Spleen (tissue), 11 donors: ENCODE measurements around the gene DAO. TPM values are rescaled to one million over a fixed set of nuclear protein-coding genes. Genes with fewer than 3 reads are reported as not detected.

Experiments
- DNase-seq: peaks from one replicate; pipeline ENCODE4 v3.0.0-alpha.2; 2020
- H3K27ac ChIP-seq, 8 donors: fragments of 200-600 bp; sonication (generic) in 7 of 8; 1 replicate in 4 of 8; 2 replicates in 4 of 8; pipeline versions ENCODE4 v1.5.0 to v1.8.0; 2016 to 2021; ENCODE audit warnings: inconsistent platforms in 4 of 8, mild to moderate bottlenecking in 4 of 8, moderate library complexity in 1 of 8
- H3K27me3 ChIP-seq, 7 donors: fragments of 200-600 bp; sonication (generic) in 6 of 7; replicated peaks in 1 of 7; 1 replicate in 4 of 7; 2 replicates in 3 of 7; pipeline versions ENCODE4 v1.5.0 to v1.8.0; 2016 to 2021; ENCODE audit warnings: inconsistent platforms in 3 of 7, mild to moderate bottlenecking in 1 of 7
- H3K36me3 ChIP-seq, 6 donors: fragments of 200-600 bp; sonication (generic) in 5 of 6; 1 replicate in 4 of 6; 2 replicates in 2 of 6; pipeline versions ENCODE4 v1.5.0 to v1.8.0; 2016 to 2021; ENCODE audit warnings: inconsistent platforms in 2 of 6
- H3K4me1 ChIP-seq, 6 donors: fragments of 200-600 bp; sonication (generic) in 5 of 6; 1 replicate in 3 of 6; 2 replicates in 3 of 6; pipeline versions ENCODE4 v1.5.0 to v1.8.0; 2016 to 2021; ENCODE audit warnings: inconsistent platforms in 3 of 6
- H3K4me3 ChIP-seq, 8 donors: fragments of 200-600 bp; sonication (generic) in 7 of 8; 1 replicate in 4 of 8; 2 replicates in 4 of 8; pipeline versions ENCODE4 v1.5.0 to v1.8.0; 2016 to 2021; ENCODE audit warnings: inconsistent platforms in 4 of 8, mild to moderate bottlenecking in 4 of 8, moderate library complexity in 2 of 8
- H3K9me3 ChIP-seq, 8 donors: fragments of 200-600 bp; sonication (generic) in 7 of 8; 1 replicate in 4 of 8; 2 replicates in 4 of 8; pipeline versions ENCODE4 v1.5.0 to v1.8.0; 2016 to 2021; ENCODE audit warnings: inconsistent platforms in 4 of 8
- POLR2A ChIP-seq, 3 donors: fragments of 450-650 bp; IDR thresholded peaks; one replicate each; pipeline ENCODE4 v1.5.1; 2017; ENCODE audit warnings: antibody characterized with exemption in 3 of 3, mild to moderate bottlenecking in 1 of 3
- POLR2AphosphoS5 ChIP-seq, 3 donors: sonication (generic); formaldehyde crosslinking; IDR thresholded peaks; one replicate each; pipeline ENCODE4 v1.5.1; 2017; ENCODE audit warnings: antibody characterized with exemption in 3 of 3
- WGBS, 5 donors: extraction: QIAGEN DNeasy Blood & Tissue Kit in 3 of 5; methylation state at CpG; one replicate each; pipeline versions ENCODE4 v1.1.5 to v1.1.7; 2013 to 2018; 5-methylcytosine and 5-hydroxymethylcytosine counted together
- intact Hi-C: fragments of 100-400 bp; cut with DNase I; formaldehyde crosslinking; loops from one replicate; pipeline ENCODE4 v1.15.0; 2023; ENCODE audit warnings: low total_unique reads
- polyA plus RNA-seq, 3 donors: library from polyadenylated mRNA; stranded (reverse); fragments of 200-250 nt; gene quantifications; one replicate each; pipeline ENCODE4 v1.2.1, GENCODE V29; 2013
- total RNA-seq, 7 donors: library from RNA; depleted of rRNA in 3 of 7; stranded (reverse); fragments of >200 nt in 3 of 7; fragmentation: NEBNext Ultra II Directional in 4 of 7; extraction: Animal tissue kit (Norgen Biotek cat#: 25700) in 4 of 7; gene quantifications; one replicate each; pipeline versions ENCODE4 v1.1.0 to v1.2.1, GENCODE V29; 2016 to 2021
- TF ChIP-seq, protein P1 (sequence below), 11 experiments: fragments of 200-600 bp in 7 of 11; fragments of 450-650 bp in 4 of 11; sonication (generic) in 4 of 11; IDR thresholded peaks in 8 of 11; conservative IDR thresholded peaks in 3 of 11; 1 replicate in 7 of 11; 2 replicates in 4 of 11; pipeline versions ENCODE4 v1.4.0 to v1.8.0; 2016 to 2021; ENCODE audit warnings: antibody characterized with exemption in 11 of 11, inconsistent platforms in 4 of 11, mild to moderate bottlenecking in 1 of 11
- donor health status: healthy with polysubstance abuse.
- donor health status: DM: no; HTN: no; CAD: no; lungs with moderate emphysema.
- donor health status: DM: no; HTN: no; CAD: no.
- donor health status: Bipolar disorder and iron deficiency.
- donor health status: healthy.
- donor health status: DM: no; HTN: no; CAD: no.
- donor health status: DM: yes; HTN: yes; CAD: no.

DAO gene
- total and polyA plus RNA-seq, 10 donors: 0.42 TPM; not detected in 9

DNA sequence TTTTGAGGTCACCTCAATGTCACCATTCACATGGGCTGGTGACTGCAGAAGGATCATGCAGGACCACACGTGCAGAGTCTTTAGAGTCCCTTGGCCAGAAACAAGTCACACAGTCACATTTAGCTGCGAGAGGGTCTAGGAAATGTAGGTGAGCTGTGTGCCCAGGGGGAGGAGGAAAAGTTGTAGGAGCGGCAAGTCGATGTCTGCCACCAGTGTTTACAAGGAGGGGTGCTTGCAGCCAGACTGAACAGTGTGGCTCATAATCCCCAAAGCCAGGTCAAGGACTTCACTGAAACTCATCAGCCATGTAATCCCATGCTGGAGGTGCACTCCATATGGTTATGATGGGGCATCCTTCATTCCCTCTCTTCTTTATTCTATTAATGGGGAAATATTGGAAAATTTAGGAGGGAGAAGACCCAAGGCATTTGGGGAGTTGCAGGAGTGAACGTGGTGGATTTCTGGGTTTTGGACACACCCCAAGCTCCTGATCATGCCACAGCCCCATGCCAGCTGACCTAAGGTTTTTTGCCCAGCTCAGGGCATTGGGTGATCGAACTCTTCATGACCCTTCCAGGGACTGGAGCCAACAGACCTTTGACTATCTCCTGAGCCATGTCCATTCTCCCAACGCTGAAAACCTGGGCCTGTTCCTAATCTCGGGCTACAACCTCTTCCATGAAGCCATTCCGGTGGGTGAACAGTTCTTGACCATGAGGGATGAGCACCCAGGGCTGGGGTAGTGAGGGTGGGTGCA, 7.2 kb downstream of the DAO start:
- Histone ChIP-seq H3K27me3 (no peaks in the 10 kb centered on the region), H3K4me1 (peaks cover 0 to 12% (median 2%) of the 10 kb centered on the region in 6 donors), H3K36me3 (no peaks in the 10 kb centered on the region), H3K4me3 (no peak overlapping the region), H3K9me3 (peaks cover 0 to 12% (median 9%) of the 10 kb centered on the region in 8 donors), H3K27ac (no peak overlapping the region)
- 75 to 86% (median 85%) methylated on average over 8 to 9 of the region's 9 CpGs for WGBS, 5 donors
- intact Hi-C loops: no loop called here
- TF ChIP-seq, protein P1, sequence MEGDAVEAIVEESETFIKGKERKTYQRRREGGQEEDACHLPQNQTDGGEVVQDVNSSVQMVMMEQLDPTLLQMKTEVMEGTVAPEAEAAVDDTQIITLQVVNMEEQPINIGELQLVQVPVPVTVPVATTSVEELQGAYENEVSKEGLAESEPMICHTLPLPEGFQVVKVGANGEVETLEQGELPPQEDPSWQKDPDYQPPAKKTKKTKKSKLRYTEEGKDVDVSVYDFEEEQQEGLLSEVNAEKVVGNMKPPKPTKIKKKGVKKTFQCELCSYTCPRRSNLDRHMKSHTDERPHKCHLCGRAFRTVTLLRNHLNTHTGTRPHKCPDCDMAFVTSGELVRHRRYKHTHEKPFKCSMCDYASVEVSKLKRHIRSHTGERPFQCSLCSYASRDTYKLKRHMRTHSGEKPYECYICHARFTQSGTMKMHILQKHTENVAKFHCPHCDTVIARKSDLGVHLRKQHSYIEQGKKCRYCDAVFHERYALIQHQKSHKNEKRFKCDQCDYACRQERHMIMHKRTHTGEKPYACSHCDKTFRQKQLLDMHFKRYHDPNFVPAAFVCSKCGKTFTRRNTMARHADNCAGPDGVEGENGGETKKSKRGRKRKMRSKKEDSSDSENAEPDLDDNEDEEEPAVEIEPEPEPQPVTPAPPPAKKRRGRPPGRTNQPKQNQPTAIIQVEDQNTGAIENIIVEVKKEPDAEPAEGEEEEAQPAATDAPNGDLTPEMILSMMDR (IDR thresholded peaks at IDR 0.05 in 8 of 11, conservative IDR thresholded peaks at IDR 0.05 in 3 of 11): no peak
- TF ChIP-seq POLR2A (IDR thresholded peaks at IDR 0.05) (no peak), POLR2AphosphoS5 (IDR thresholded peaks at IDR 0.05) (no peak)
- peak; percentile 17 for DNase-seq

- no peaks in the 10 kb centered on the region for H3K36me3 ChIP-seq
- TF ChIP-seq POLR2AphosphoS5 (IDR thresholded peaks at IDR 0.05) (no peak), POLR2A (IDR thresholded peaks at IDR 0.05) (no peak)
- TF ChIP-seq, protein P1 (IDR thresholded peaks at IDR 0.05 in 8 of 11, conservative IDR thresholded peaks at IDR 0.05 in 3 of 11): no peak
- WGBS, 5 donors: 55 to 68% (median 59%) methylated on average over 6 of the region's 6 CpGs
- intact Hi-C loops: no loop called here
- no peak overlapping the region for H3K27ac ChIP-seq
- peaks cover 0 to 12% (median 2%) of the 10 kb centered on the region in 6 donors for H3K4me1 ChIP-seq
- H3K9me3 ChIP-seq: peaks cover 0 to 12% (median 9%) of the 10 kb centered on the region in 8 donors
- H3K4me3 ChIP-seq: no peak overlapping the region
- peak; percentile 43 for DNase-seq
- H3K27me3 ChIP-seq: no peaks in the 10 kb centered on the region
Observed at GRCh38 chr12:108888031-108888430, 8.1 kb downstream of the DAO start.

DNA sequence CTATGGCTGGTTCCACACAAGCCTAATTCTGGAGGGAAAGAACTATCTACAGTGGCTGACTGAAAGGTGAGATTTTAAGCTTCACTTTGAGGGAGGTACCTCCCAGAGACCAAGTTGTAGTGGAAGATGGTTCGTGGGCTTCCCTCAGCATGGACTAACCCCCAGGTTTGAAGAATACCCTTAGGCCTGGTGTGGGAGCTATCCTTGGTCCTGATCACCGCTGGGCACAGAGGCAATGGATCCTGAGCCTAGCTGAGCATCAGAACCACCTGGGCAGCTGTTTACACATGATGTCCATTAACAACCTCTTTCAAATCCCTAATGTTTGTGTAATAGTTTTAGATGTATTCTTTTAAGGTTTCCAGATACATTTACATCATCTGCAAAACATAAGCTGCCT, 10.3 kb downstream of the DAO start:
- TF ChIP-seq POLR2AphosphoS5 (IDR thresholded peaks at IDR 0.05) (no peak), POLR2A (IDR thresholded peaks at IDR 0.05) (no peak)
- TF ChIP-seq, protein P1 (IDR thresholded peaks at IDR 0.05 in 8 of 11, conservative IDR thresholded peaks at IDR 0.05 in 3 of 11): no peak
- DNase-seq: peak; percentile 17
- WGBS, 5 donors: 71 to 94% (median 78%) methylated on average over 2 of the region's 2 CpGs

GRCh38 chr12:108895220-108895802, 15.4 kb downstream of the DAO start:
- Histone ChIP-seq H3K9me3 (peaks cover 0 to 7% (median 5%) of the 10 kb centered on the region in 8 donors), H3K36me3 (no peaks in the 10 kb centered on the region), H3K27me3 (peaks cover 0 to 9% (median 0%) of the 10 kb centered on the region in 7 donors), H3K27ac (no peak overlapping the region), H3K4me3 (no peak overlapping the region), H3K4me1 (no peaks in the 10 kb centered on the region)
- no peak for DNase-seq
- intact Hi-C loops: no loop called here
- 65 to 95% (median 86%) methylated on average over 5 of the region's 5 CpGs for WGBS, 5 donors
- TF ChIP-seq, protein P1 (IDR thresholded peaks at IDR 0.05 in 8 of 11, conservative IDR thresholded peaks at IDR 0.05 in 3 of 11): no peak
- TF ChIP-seq POLR2A (IDR thresholded peaks at IDR 0.05): no peak
- no peak for TF ChIP-seq POLR2AphosphoS5 (IDR thresholded peaks at IDR 0.05)

More for the DNA sequence above, 10.3 kb downstream of the DAO start:
- Histone ChIP-seq H3K9me3 (peaks cover 0 to 12% (median 9%) of the 10 kb centered on the region in 8 donors), H3K36me3 (no peaks in the 10 kb centered on the region), H3K4me3 (no peak overlapping the region), H3K27ac (no peak overlapping the region), H3K27me3 (no peaks in the 10 kb centered on the region), H3K4me1 (no peaks in the 10 kb centered on the region)
- intact Hi-C loops: no loop called here
